Dermis blood vessel endothelial cell (primary cell): ENCODE measurements around the gene IRGQ. TPM values are rescaled to one million over a fixed set of nuclear protein-coding genes. Genes with fewer than 3 reads are reported as not detected.

ENCODE experiments used
- DNase-seq: peaks from one replicate; pipeline ENCODE4 v3.0.0; 2010
- total RNA-seq: library from RNA; depleted of rRNA; stranded (reverse); fragments of >200 nt; gene quantifications from 2 replicates; pipeline ENCODE4 v1.2.3, GENCODE V29; 2014

Gene IRGQ
- total RNA-seq, 1 donor from 2014 or later: 27.2 TPM

DNA sequence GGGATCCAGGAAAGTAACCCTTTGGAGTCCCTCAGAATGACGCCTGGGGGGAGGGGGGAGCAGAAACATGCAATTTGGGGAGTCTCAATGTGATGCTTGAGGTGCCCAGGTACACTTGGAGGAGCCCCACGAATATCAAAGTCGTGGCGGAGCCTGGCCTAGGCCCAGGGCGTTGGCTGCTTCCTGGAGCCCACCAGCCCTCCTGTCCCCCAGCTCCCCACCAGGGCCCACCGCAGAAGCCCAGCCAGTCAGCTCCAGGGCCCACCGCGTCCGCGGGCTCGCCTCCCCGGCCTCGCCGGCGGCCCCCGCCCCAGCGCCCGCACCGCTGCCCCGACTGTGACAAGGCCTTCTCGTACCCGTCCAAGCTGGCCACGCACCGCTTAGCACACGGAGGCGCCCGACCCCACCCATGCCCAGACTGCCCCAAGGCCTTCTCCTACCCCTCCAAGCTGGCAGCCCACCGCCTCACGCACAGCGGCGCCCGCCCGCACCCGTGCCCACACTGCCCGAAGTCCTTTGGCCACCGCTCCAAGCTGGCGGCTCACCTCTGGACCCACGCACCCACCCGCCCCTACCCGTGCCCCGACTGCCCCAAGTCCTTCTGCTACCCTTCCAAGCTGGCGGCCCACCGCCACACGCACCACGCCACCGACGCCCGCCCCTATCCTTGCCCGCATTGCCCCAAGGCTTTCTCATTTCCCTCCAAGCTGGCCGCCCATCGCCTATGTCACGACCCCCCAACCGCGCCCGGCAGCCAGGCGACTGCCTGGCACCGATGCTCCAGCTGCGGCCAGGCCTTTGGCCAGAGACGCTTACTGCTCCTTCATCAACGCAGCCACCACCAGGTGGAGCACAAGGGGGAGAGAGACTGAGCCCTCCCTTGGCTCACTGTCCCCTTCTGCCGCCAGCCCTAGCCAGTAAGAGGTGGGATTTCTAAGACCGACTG lies 60.8 kb downstream of the IRGQ start:
- DNase-seq: peak; percentile 83

Other genes with a start within 250 kb of the IRGQ start
- gene CD177, start 242.4 kb downstream of the IRGQ start, total RNA-seq: 0.05 TPM in 1 of 2 replicates, not detected in the other
- not detected in 2 replicates for gene TEX101, start 181.2 kb downstream of the IRGQ start, total RNA-seq
- 0.17 and 0.33 TPM in 2 replicates for gene LYPD3, start 130.5 kb downstream of the IRGQ start, total RNA-seq
- gene PHLDB3, start 91.4 kb downstream of the IRGQ start, total RNA-seq: 34.2 and 49.8 TPM in 2 replicates
- 102 and 104 TPM in 2 replicates for gene ETHE1, start 68.9 kb downstream of the IRGQ start, total RNA-seq
- gene ZNF575, start 62.9 kb downstream of the IRGQ start, total RNA-seq: 0.23 TPM in 1 of 2 replicates, not detected in the other
- 16.8 and 18.6 TPM in 2 replicates for gene XRCC1, start 20.6 kb downstream of the IRGQ start, total RNA-seq
- 0.68 and 3.7 TPM in 2 replicates for gene PINLYP, start 20.3 kb downstream of the IRGQ start, total RNA-seq
- 10.8 and 12.6 TPM in 2 replicates for gene ZNF576, start 461 bp upstream of the IRGQ start, total RNA-seq
- gene SRRM5, start 16.0 kb upstream of the IRGQ start, total RNA-seq: 0.05 and 0.17 TPM in 2 replicates
- gene ZNF428, start 23.5 kb upstream of the IRGQ start, total RNA-seq: 41.5 and 46.5 TPM in 2 replicates
- 8.7 and 11.9 TPM in 2 replicates for gene CADM4, start 43.7 kb upstream of the IRGQ start, total RNA-seq
- 23.3 and 24.2 TPM in 2 replicates for gene PLAUR, start 74.0 kb upstream of the IRGQ start, total RNA-seq
- not detected in 2 replicates for gene IRGC, start 119.9 kb upstream of the IRGQ start, total RNA-seq
- gene SMG9, start 158.8 kb upstream of the IRGQ start, total RNA-seq: 8.8 and 9.0 TPM in 2 replicates
- 0.09 and 0.51 TPM in 2 replicates for gene KCNN4, start 184.8 kb upstream of the IRGQ start, total RNA-seq
- 0.09 and 0.17 TPM in 2 replicates for gene LYPD5, start 206.3 kb upstream of the IRGQ start, total RNA-seq
- gene ZNF283, start 231.2 kb upstream of the IRGQ start, total RNA-seq: 10.9 and 11.1 TPM in 2 replicates